CD4-positive, alpha-beta T cell treated with Interleukin-10 for 1 hour (primary cell): ENCODE data around the gene RDH11.
"Not testable (repeated sequence)": the region's sequence is repeated elsewhere in the genome, so short reads cannot be mapped to it uniquely, and the experiment has no call there.

Experiments used
- DNase-seq: peaks from one replicate; pipeline ENCODE4 v3.0.0-alpha.2; 2020

RDH11 gene

GRCh38 chr14:67695394-67695949, at the start of gene RDH11:
Gene RDH11 (minus strand): TSS chr14:67695764. CDS start chr14:67695703, 61 bp downstream.
- peak; percentile 89 for DNase-seq

GRCh38 chr14:67744046-67744445, 48.5 kb upstream of the RDH11 start:
- no peak for DNase-seq

- no peak for DNase-seq
These were observed 43.4 kb upstream of the RDH11 start for GRCh38 chr14:67738740-67739504.

- no peak for DNase-seq
These were observed 41.2 kb upstream of the RDH11 start for GRCh38 chr14:67736771-67737170.

- DNase-seq = no peak
These were observed 40.0 kb upstream of the RDH11 start for GRCh38 chr14:67735336-67736147.

GRCh38 chr14:67734675-67735074, 39.1 kb upstream of the RDH11 start:
- DNase-seq = no peak

GRCh38 chr14:67733616-67734015, 38.1 kb upstream of the RDH11 start:
- DNase-seq = no peak

GRCh38 chr14:67729072-67729885, 33.7 kb upstream of the RDH11 start:
- no peak for DNase-seq

GRCh38 chr14:67728258-67728657, 32.7 kb upstream of the RDH11 start:
- no peak for DNase-seq

GRCh38 chr14:67727361-67727760, 31.8 kb upstream of the RDH11 start:
- DNase-seq = no peak

GRCh38 chr14:67725171-67725570, 29.6 kb upstream of the RDH11 start:
- no peak for DNase-seq

GRCh38 chr14:67722293-67722692, 26.7 kb upstream of the RDH11 start:
- no peak for DNase-seq

GRCh38 chr14:67721875-67722274, 26.3 kb upstream of the RDH11 start:
- no peak for DNase-seq

GRCh38 chr14:67719866-67720265, 24.3 kb upstream of the RDH11 start:
- no peak for DNase-seq

- DNase-seq = not testable (repeated sequence)
These were observed 23.8 kb upstream of the RDH11 start for GRCh38 chr14:67719385-67719784.

GRCh38 chr14:67718265-67718664, 22.7 kb upstream of the RDH11 start:
- no peak for DNase-seq

- no peak for DNase-seq
These were observed 21.5 kb upstream of the RDH11 start for GRCh38 chr14:67717048-67717447.

- no peak for DNase-seq
These were observed 14.6 kb upstream of the RDH11 start for GRCh38 chr14:67710209-67710608.

GRCh38 chr14:67709796-67710195, 14.2 kb upstream of the RDH11 start:
- DNase-seq = not testable (repeated sequence)

GRCh38 chr14:67709346-67709745, 13.8 kb upstream of the RDH11 start:
- not testable (repeated sequence) for DNase-seq

- DNase-seq = no peak
These were observed 9.6 kb upstream of the RDH11 start for GRCh38 chr14:67705211-67705610.

- DNase-seq = peak; percentile 70
These were observed 9.0 kb upstream of the RDH11 start for GRCh38 chr14:67704484-67705089.
